ENCODE results near the gene SLC25A47. TPM values are rescaled to one million over a fixed set of nuclear protein-coding genes. Genes with fewer than 3 reads are reported as not detected.

The SLC25A47 gene
- total RNA-seq, 1 experiment from 2014 or later = not detected

- TF ChIP-seq, protein P1, sequence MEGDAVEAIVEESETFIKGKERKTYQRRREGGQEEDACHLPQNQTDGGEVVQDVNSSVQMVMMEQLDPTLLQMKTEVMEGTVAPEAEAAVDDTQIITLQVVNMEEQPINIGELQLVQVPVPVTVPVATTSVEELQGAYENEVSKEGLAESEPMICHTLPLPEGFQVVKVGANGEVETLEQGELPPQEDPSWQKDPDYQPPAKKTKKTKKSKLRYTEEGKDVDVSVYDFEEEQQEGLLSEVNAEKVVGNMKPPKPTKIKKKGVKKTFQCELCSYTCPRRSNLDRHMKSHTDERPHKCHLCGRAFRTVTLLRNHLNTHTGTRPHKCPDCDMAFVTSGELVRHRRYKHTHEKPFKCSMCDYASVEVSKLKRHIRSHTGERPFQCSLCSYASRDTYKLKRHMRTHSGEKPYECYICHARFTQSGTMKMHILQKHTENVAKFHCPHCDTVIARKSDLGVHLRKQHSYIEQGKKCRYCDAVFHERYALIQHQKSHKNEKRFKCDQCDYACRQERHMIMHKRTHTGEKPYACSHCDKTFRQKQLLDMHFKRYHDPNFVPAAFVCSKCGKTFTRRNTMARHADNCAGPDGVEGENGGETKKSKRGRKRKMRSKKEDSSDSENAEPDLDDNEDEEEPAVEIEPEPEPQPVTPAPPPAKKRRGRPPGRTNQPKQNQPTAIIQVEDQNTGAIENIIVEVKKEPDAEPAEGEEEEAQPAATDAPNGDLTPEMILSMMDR (IDR thresholded peaks at IDR 0.05; ENCODE audit: insufficient read depth in 1 of 2, low read depth in 1 of 2, low read length in 1 of 2, severe bottlenecking in 1 of 2, unreplicated experiment in 1 of 2) = no peak
- ChIA-PET CTCF (interaction anchor here (1.2 kb wide), 1 partner anchor 45 kb away, joined by 3 read pairs; no protein-coding TSS in a partner anchor), POLR2A (no interaction called here)
- no peak overlapping the region for H3K4me3 Mint-ChIP-seq (ENCODE audit: unreplicated experiment)
- H3K9me3 Mint-ChIP-seq (ENCODE audit: unreplicated experiment) = no peaks in the 10 kb centered on the region
- H3K27ac Mint-ChIP-seq (ENCODE audit: unreplicated experiment) = no peak overlapping the region
- no peaks in the 10 kb centered on the region for H3K27me3 Mint-ChIP-seq (ENCODE audit: insufficient read depth, unreplicated experiment)
- Histone ChIP-seq H3K27me3 (replicated peaks; ENCODE audit: control insufficient read depth, insufficient read depth, low read length) (no peaks in the 10 kb centered on the region), H3K4me3 (ENCODE audit: low read depth, low read length) (no peak overlapping the region), H3K9me3 (no peaks in the 10 kb centered on the region), H3K4me1 (peaks cover 6% of the 10 kb centered on the region; the same call in 1 of the 2 replicates), H3K36me3 (ENCODE audit: control insufficient read depth, insufficient read depth, low read length) (no peaks in the 10 kb centered on the region)
- no TSS peak for BruUV-seq (replicated peaks)
- no peak for DNase-seq
- H3K4me1 Mint-ChIP-seq (ENCODE audit: low read depth, unreplicated experiment) = no peaks in the 10 kb centered on the region
- H3K36me3 Mint-ChIP-seq (ENCODE audit: insufficient read depth, unreplicated experiment) = peaks cover 14% of the 10 kb centered on the region
- intact Hi-C loops (cut with micrococcal nuclease; ENCODE audit: unreplicated experiment) = no loop called here
Observed at GRCh38 chr14:100332071-100332639, 9.0 kb downstream of the SLC25A47 start.

- no TSS peak for BruUV-seq (replicated peaks)
- peaks cover 6% of the 10 kb centered on the region; the same call in 1 of the 2 replicates for H3K4me1 ChIP-seq
- no peaks in the 10 kb centered on the region for H3K9me3 ChIP-seq
- intact Hi-C loops (cut with micrococcal nuclease; ENCODE audit: unreplicated experiment) = no loop called here
- H3K27me3 ChIP-seq (replicated peaks; ENCODE audit: control insufficient read depth, insufficient read depth, low read length) = no peaks in the 10 kb centered on the region
- Mint-ChIP-seq H3K27ac (ENCODE audit: unreplicated experiment) (no peak overlapping the region), H3K36me3 (ENCODE audit: insufficient read depth, unreplicated experiment) (peaks cover 14% of the 10 kb centered on the region), H3K27me3 (ENCODE audit: insufficient read depth, unreplicated experiment) (no peaks in the 10 kb centered on the region), H3K4me3 (ENCODE audit: unreplicated experiment) (no peak overlapping the region), H3K9me3 (ENCODE audit: unreplicated experiment) (no peaks in the 10 kb centered on the region), H3K4me1 (ENCODE audit: low read depth, unreplicated experiment) (no peaks in the 10 kb centered on the region)
- no peaks in the 10 kb centered on the region for H3K36me3 ChIP-seq (ENCODE audit: control insufficient read depth, insufficient read depth, low read length)
- DNase-seq = no peak
- no peak overlapping the region for H3K4me3 ChIP-seq (ENCODE audit: low read depth, low read length)
- CTCF ChIA-PET = no interaction called here
- TF ChIP-seq, protein P1 (IDR thresholded peaks at IDR 0.05; ENCODE audit: insufficient read depth in 1 of 2, low read depth in 1 of 2, low read length in 1 of 2, severe bottlenecking in 1 of 2, unreplicated experiment in 1 of 2) = no peak
- POLR2A ChIA-PET = interaction anchor here (0.6 kb wide), 1 partner anchor 31 kb away, joined by 3 read pairs; no protein-coding TSS in a partner anchor
Observed at GRCh38 chr14:100332797-100333196, 9.7 kb downstream of the SLC25A47 start.

DNA sequence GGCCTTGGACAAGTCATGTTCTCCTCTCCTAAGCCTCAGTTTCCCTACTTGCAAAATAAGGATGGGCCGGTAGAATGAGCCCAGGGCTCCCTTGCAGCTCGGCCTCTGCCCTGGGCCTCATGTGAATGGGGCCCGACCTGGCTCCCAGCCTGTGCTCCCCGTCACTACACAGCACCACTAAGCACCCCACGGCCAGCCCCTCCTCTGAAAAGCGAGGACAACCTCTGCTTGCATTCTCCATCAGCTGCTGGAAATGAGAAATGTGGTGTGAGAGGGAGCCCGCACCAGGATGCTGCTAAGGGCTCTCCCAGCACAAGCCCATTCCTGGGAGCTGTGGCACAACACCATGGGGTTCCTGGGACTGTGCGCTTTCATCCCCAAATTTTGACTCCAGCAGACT lies 10.2 kb downstream of the SLC25A47 start:
- intact Hi-C loops (cut with micrococcal nuclease; ENCODE audit: unreplicated experiment) = no loop called here
- no peaks in the 10 kb centered on the region for H3K27me3 Mint-ChIP-seq (ENCODE audit: insufficient read depth, unreplicated experiment)
- Histone ChIP-seq H3K9me3 (no peaks in the 10 kb centered on the region), H3K36me3 (ENCODE audit: control insufficient read depth, insufficient read depth, low read length) (no peaks in the 10 kb centered on the region), H3K4me1 (peaks cover 5% of the 10 kb centered on the region; the same call in 1 of the 2 replicates), H3K27me3 (replicated peaks; ENCODE audit: control insufficient read depth, insufficient read depth, low read length) (no peaks in the 10 kb centered on the region), H3K4me3 (ENCODE audit: low read depth, low read length) (no peak overlapping the region)
- no peaks in the 10 kb centered on the region for H3K4me1 Mint-ChIP-seq (ENCODE audit: low read depth, unreplicated experiment)
- ChIA-PET POLR2A (interaction anchor here (0.6 kb wide), 1 partner anchor 31 kb away, joined by 3 read pairs; no protein-coding TSS in a partner anchor), CTCF (no interaction called here)
- TF ChIP-seq, protein P1 (IDR thresholded peaks at IDR 0.05; ENCODE audit: insufficient read depth in 1 of 2, low read depth in 1 of 2, low read length in 1 of 2, severe bottlenecking in 1 of 2, unreplicated experiment in 1 of 2) = no peak
- BruUV-seq (replicated peaks) = no TSS peak
- H3K9me3 Mint-ChIP-seq (ENCODE audit: unreplicated experiment) = no peaks in the 10 kb centered on the region
- no peak overlapping the region for H3K27ac Mint-ChIP-seq (ENCODE audit: unreplicated experiment)
- no peak for DNase-seq
- H3K36me3 Mint-ChIP-seq (ENCODE audit: insufficient read depth, unreplicated experiment) = peaks cover 14% of the 10 kb centered on the region
- no peak overlapping the region for H3K4me3 Mint-ChIP-seq (ENCODE audit: unreplicated experiment)
